ENCODE results near the gene USO1. TPM values are rescaled to one million over a fixed set of nuclear protein-coding genes. Genes with fewer than 3 reads are reported as not detected.

The USO1 gene
- total and polyA plus RNA-seq, 2 donors (not counting 3 experiments of a cell fraction or from before 2014, with no cell fraction given), result 29.1 to 66.0 TPM

DNA sequence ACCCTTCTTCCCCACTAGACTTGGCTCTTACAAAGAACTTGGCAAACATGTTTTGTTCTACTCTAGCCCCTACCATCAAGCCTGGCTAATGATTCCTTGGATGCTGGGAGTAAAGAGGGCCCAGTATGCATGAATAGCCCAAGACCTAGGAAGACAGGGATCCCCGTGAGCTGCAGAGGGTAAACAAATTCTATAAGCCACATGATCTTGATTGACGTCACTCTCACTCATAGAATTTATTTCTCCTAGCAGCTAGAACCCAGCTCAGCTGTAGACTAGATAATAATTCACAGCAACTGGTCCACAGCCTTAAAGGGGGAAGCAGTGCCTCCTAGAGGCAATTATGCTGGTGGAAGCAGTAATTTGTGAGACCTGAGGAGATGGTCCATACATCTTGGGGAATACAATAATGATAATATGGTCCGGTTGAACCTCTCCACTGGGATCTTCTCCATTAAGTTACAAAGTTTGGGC is 16.1 kb upstream of the USO1 start:
- no peak overlapping the region for H3K4me2 ChIP-seq (ENCODE audit: insufficient read depth, low read length)
- BruUV-seq (replicated peaks), result no TSS peak
- H3K27ac ChIP-seq (ENCODE audit: insufficient read depth, low read depth, low read length), result no peak overlapping the region
- H3K4me3 ChIP-seq (replicated peaks in 1 of 3; ENCODE audit: insufficient read depth in 1 of 3, low read depth in 1 of 3, low read length in 3 of 3), result no peak overlapping the region
- CTCF ChIA-PET, result interaction anchor here (8.1 kb wide), 1 partner anchor 15 kb away, joined by 78 read pairs; the partner anchor contains the start of gene USO1
- no peaks in the 10 kb centered on the region for H3K9me3 ChIP-seq (replicated peaks; ENCODE audit: control insufficient read depth, insufficient read depth, low read length)
- POLR2A ChIA-PET, result interaction anchor here (0.5 kb wide), 1 partner anchor 130 kb away, joined by 4 read pairs; no protein-coding TSS in a partner anchor
- no peaks in the 10 kb centered on the region for H4K20me1 ChIP-seq (replicated peaks; ENCODE audit: control insufficient read depth, extremely low read depth, insufficient read depth, low read length)
- no peak overlapping the region for H2AFZ ChIP-seq (ENCODE audit: low read depth, low read length)
- peaks cover 13% of the 10 kb centered on the region for H3K4me1 ChIP-seq (ENCODE audit: control insufficient read depth, extremely low read depth, insufficient read depth, low read length)
- no peaks in the 10 kb centered on the region for H3K79me2 ChIP-seq (ENCODE audit: control insufficient read depth, insufficient read depth, low read length)
- intact Hi-C loops (cut with micrococcal nuclease) (no loop called here), dilution Hi-C loops (cut with MboI; ENCODE audit: extremely low pct_ligation_motif_present, low sequenced_read_pairs) (no loop called here)
- H3K27me3 ChIP-seq (ENCODE audit: control insufficient read depth in 2 of 2, insufficient read depth in 2 of 2, low read length in 2 of 2), result no peaks in the 10 kb centered on the region
- DNase-seq (ENCODE audit: low read depth, low spot score) (no peak), FAIRE-seq (no peak)
- no peaks in the 10 kb centered on the region for H3K9me1 ChIP-seq (replicated peaks; ENCODE audit: control insufficient read depth, extremely low read depth, insufficient read depth, low read length)
- H3K36me3 ChIP-seq (ENCODE audit: control insufficient read depth in 2 of 2, extremely low read depth in 1 of 2, insufficient read depth in 2 of 2, low read length in 2 of 2), result no peaks in the 10 kb centered on the region
- no peak overlapping the region for H3K9ac ChIP-seq (replicated peaks; ENCODE audit: extremely low read depth, insufficient read depth, low read length)
- TF ChIP-seq, protein P1, sequence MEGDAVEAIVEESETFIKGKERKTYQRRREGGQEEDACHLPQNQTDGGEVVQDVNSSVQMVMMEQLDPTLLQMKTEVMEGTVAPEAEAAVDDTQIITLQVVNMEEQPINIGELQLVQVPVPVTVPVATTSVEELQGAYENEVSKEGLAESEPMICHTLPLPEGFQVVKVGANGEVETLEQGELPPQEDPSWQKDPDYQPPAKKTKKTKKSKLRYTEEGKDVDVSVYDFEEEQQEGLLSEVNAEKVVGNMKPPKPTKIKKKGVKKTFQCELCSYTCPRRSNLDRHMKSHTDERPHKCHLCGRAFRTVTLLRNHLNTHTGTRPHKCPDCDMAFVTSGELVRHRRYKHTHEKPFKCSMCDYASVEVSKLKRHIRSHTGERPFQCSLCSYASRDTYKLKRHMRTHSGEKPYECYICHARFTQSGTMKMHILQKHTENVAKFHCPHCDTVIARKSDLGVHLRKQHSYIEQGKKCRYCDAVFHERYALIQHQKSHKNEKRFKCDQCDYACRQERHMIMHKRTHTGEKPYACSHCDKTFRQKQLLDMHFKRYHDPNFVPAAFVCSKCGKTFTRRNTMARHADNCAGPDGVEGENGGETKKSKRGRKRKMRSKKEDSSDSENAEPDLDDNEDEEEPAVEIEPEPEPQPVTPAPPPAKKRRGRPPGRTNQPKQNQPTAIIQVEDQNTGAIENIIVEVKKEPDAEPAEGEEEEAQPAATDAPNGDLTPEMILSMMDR (IDR thresholded peaks at IDR 0.05; ENCODE audit: extremely low read depth in 1 of 2, insufficient read depth in 1 of 2, low read depth in 1 of 2, low read length in 2 of 2), result peak in 1 of 2 donors; percentile 6
- no peak for TF ChIP-seq JUN (IDR thresholded peaks at IDR 0.05; ENCODE audit: borderline replicate concordance, insufficient read depth, insufficient read length, low read depth)

DNA sequence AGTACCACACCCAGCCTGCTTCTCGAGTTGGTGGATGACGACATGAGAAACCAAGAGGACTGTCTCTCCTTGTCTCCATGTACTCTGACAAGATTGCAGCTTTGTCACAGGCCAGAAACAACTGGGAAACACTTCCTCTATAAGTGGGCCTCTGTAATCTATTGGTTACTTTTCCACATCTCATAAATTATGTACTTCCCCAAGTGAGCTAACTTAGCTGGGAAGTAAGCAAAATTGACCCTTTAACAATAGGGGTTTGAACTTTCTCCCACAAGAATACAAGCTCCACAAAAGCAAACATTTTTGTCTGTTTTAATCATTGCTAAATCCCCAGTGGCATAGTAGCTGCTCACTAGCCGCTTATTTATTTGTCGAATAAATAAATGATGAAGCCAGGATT is 14.1 kb upstream of the USO1 start:
- FAIRE-seq, result peak; percentile 73
- POLR2A ChIA-PET, result interaction anchor here (0.5 to 1.6 kb wide), 3 partner anchors 15 to 69 kb away, joined by 5 to 10 read pairs (median 6); partner anchors contain the start of gene USO1

More for the DNA sequence above, 14.1 kb upstream of the USO1 start:
- H3K4me1 ChIP-seq (ENCODE audit: control insufficient read depth, extremely low read depth, insufficient read depth, low read length), result peaks cover 16% of the 10 kb centered on the region
- dilution Hi-C loops (cut with MboI; ENCODE audit: extremely low pct_ligation_motif_present, low sequenced_read_pairs) (no loop called here), intact Hi-C loops (cut with micrococcal nuclease) (no loop called here)
- no TSS peak for BruUV-seq (replicated peaks)
- DNase-seq (ENCODE audit: low read depth, low spot score), result peak; percentile 90
- H3K4me2 ChIP-seq (ENCODE audit: insufficient read depth, low read length), result peak overlapping the region; percentile 46
- H3K4me3 ChIP-seq (replicated peaks in 1 of 3; ENCODE audit: insufficient read depth in 1 of 3, low read depth in 1 of 3, low read length in 3 of 3), result no peak overlapping the region
- CTCF ChIA-PET, result interaction anchor here (0.6 to 8.1 kb wide), 6 partner anchors 8 to 227 kb away, joined by 3 to 78 read pairs (median 4); partner anchors contain the start of gene USO1
- no peaks in the 10 kb centered on the region for H3K9me1 ChIP-seq (replicated peaks; ENCODE audit: control insufficient read depth, extremely low read depth, insufficient read depth, low read length)
- H4K20me1 ChIP-seq (replicated peaks; ENCODE audit: control insufficient read depth, extremely low read depth, insufficient read depth, low read length), result no peaks in the 10 kb centered on the region
- peak overlapping the region; percentile 51 for H3K9ac ChIP-seq (replicated peaks; ENCODE audit: extremely low read depth, insufficient read depth, low read length)
- peak; percentile 12 for TF ChIP-seq POLR2A (IDR thresholded peaks at IDR 0.05; ENCODE audit: low read depth, low read length)
- no peak for TF ChIP-seq EZH2 (IDR thresholded peaks at IDR 0.05; ENCODE audit: borderline replicate concordance, low read depth, low read length, severe bottlenecking)
- no peaks in the 10 kb centered on the region for H3K27me3 ChIP-seq (ENCODE audit: control insufficient read depth in 2 of 2, insufficient read depth in 2 of 2, low read length in 2 of 2)
- H2AFZ ChIP-seq (ENCODE audit: low read depth, low read length), result peak overlapping the region; percentile 57
- H3K27ac ChIP-seq (ENCODE audit: insufficient read depth, low read depth, low read length), result peak overlapping the region; percentile 79
- no peaks in the 10 kb centered on the region for H3K9me3 ChIP-seq (replicated peaks; ENCODE audit: control insufficient read depth, insufficient read depth, low read length)
- no peaks in the 10 kb centered on the region for H3K36me3 ChIP-seq (ENCODE audit: control insufficient read depth in 2 of 2, extremely low read depth in 1 of 2, insufficient read depth in 2 of 2, low read length in 2 of 2)
- H3K79me2 ChIP-seq (ENCODE audit: control insufficient read depth, insufficient read depth, low read length), result no peaks in the 10 kb centered on the region
